ENCODE data around the gene KDM1B. TPM values are rescaled to one million over a fixed set of nuclear protein-coding genes. Genes with fewer than 3 reads are reported as not detected.

Gene KDM1B
- total and polyA plus RNA-seq, 2 of the 8 experiments (the other 6 are each of a cell fraction or from before 2014, with no cell fraction given) = 3.7 to 7.5 TPM

Small RNAs within 50 kb of the gene (small RNA-seq; reads per million reads assigned to genes)
- gene RF00019 (ENCODE audit: insufficient read depth) = not detected

Other genes with a start within 250 kb of the KDM1B start
- 40.8 and 43.3 TPM in 2 replicates for gene KIF13A, start 167.8 kb upstream of the KDM1B start, total RNA-seq (2021; fragmentation: NEBNext Ultra II Directional; extraction: Animal tissue kit (Norgen Biotek cat#: 25700))
- gene KIF13A, start 167.8 kb upstream of the KDM1B start, polyA plus RNA-seq (2011; rRNA removed) = 10.4 and 14.7 TPM in 2 replicates
- gene NHLRC1, start 32.7 kb upstream of the KDM1B start, total RNA-seq (2021; fragmentation: NEBNext Ultra II Directional; extraction: Animal tissue kit (Norgen Biotek cat#: 25700)) = 0.58 and 0.82 TPM in 2 replicates
- 0.55 and 0.57 TPM in 2 replicates for gene NHLRC1, start 32.7 kb upstream of the KDM1B start, polyA plus RNA-seq (2011; rRNA removed)
- gene TPMT, start 345 bp upstream of the KDM1B start, total RNA-seq (2021; fragmentation: NEBNext Ultra II Directional; extraction: Animal tissue kit (Norgen Biotek cat#: 25700)) = 17.2 and 18.3 TPM in 2 replicates
- 7.9 and 12.3 TPM in 2 replicates for gene TPMT, start 345 bp upstream of the KDM1B start, polyA plus RNA-seq (2011; rRNA removed)
- 227 and 228 TPM in 2 replicates for gene DEK, start 109.1 kb downstream of the KDM1B start, total RNA-seq (2021; fragmentation: NEBNext Ultra II Directional; extraction: Animal tissue kit (Norgen Biotek cat#: 25700))
- gene DEK, start 109.1 kb downstream of the KDM1B start, polyA plus RNA-seq (2011; rRNA removed) = 22.1 and 40.0 TPM in 2 replicates
- 9.8 and 11.2 TPM in 2 replicates for gene RNF144B, start 231.9 kb downstream of the KDM1B start, total RNA-seq (2021; fragmentation: NEBNext Ultra II Directional; extraction: Animal tissue kit (Norgen Biotek cat#: 25700))
- 1.1 and 1.8 TPM in 2 replicates for gene RNF144B, start 231.9 kb downstream of the KDM1B start, polyA plus RNA-seq (2011; rRNA removed)